ENCODE measurements around the gene PLXNA3.

PLXNA3 gene

DNA sequence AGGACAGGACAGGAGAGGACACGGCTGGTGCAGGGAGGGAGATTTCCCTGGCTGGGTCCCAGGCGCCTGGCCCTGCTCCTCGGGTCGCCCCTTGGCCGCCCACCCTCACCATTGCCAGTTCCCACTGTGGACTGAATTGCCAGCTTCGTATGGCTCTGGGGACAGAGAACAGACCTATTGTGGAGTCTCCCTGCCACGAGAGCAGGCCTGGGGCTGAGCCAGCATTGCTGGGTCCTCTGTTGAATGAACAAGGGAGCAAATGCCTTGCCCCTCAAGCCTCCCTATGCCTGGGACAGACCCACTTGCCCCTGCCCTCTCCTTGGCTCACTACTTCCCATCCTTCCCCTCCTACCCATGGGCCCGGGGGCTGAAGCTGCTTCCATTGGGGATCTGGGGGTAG is 4.3 kb downstream of the PLXNA3 start:
- no peak for DNase-seq

DNA sequence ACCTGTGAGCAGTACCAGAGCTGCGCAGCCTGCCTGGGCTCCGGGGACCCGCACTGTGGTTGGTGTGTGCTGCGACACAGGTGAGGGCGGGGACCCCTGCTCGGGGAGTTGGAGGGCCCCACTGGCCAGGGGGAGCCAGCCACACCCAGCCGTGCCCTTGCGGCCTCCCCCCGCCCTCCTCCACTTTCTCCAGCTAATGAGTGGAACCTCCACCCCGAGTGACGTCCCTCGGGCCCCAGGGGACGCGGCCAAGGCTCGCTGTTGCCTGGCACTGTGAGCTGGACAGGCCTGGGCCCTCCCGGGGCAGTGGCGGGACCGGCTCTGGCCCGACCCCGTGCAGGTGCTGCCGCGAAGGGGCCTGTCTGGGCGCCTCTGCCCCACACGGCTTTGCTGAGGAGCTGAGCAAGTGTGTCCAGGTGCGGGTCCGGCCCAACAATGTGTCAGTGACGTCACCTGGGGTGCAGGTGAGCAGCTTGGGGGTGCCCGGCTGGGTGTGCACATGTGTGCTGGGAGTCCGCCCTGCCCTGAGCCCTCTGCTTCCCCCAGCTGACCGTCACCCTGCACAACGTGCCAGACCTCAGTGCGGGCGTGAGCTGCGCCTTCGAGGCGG is 5.6 kb downstream of the PLXNA3 start:
- no peak for DNase-seq

DNA sequence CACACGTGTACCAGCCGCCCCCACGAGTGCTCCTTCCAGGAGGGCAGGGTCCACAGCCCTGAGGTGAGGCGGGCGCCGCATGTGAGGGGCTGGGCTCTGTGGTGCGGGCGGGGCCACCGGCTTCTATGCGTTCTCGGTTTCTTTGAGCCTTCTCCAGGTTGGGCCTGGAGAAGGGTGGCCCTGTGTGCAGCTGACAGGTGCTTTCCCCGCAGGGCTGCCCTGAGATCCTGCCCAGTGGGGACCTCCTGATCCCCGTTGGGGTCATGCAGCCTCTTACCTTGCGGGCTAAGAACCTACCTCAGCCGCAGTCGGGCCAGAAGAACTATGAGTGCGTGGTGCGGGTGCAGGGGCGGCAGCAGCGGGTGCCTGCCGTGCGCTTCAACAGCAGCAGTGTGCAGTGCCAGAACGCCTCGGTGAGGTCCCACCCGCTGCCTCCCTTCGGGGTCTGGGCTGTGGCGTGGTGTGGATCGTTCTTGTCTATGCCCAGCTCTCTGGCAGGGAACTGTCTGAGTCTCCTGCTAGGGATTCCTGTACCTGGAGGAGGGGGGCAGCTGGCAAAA is 6.8 kb downstream of the PLXNA3 start:
- no peak for DNase-seq

DNA sequence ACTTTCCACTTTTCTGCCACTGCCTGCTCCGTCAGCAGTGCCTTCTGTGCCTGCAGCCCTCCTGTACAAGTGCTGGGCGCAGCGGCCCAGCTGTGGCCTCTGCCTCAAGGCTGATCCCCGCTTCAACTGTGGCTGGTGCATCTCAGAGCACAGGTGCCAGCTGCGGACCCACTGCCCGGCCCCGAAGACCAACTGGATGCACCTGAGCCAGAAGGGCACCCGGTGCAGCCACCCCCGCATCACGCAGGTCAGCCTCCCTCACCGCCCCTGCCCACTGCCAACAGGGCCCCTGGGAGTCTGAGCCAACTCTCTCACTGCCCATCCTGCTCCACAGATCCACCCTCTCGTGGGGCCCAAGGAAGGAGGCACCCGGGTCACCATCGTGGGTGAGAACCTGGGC is 7.5 kb downstream of the PLXNA3 start:
- DNase-seq: no peak

DNA sequence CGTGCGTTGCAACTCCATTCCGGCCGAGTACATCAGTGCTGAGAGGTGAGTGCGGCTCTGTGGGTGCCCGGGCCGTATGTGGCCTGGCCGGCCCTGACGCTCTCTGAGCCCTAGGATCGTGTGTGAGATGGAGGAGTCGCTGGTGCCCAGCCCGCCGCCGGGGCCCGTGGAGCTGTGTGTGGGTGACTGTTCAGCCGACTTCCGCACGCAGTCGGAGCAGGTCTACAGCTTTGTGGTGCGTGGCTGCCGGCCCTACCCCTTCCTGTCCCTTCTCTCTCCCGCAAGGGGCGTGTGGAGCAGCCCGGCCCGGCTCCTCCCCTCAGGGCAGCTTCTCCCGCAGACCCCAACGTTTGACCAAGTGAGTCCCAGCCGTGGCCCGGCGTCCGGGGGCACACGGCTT is 8.0 kb downstream of the PLXNA3 start:
- no peak for DNase-seq

DNA sequence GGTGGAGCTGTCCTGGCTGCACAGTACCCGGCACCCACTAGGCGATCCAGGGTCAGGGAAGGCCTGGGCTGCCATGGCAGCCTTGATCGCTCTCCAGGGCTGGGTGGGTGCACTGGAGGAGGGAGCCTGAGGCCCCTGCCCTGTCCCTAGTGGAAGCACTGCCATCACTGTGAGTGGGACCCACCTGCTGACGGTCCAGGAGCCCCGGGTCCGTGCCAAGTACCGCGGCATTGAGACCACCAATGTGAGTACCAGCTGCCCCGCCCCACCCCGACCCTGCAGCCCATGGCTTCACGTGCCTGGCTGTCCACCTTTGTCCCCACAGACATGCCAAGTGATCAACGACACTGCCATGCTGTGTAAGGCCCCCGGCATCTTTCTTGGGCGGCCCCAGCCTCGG is 8.8 kb downstream of the PLXNA3 start:
- no peak for DNase-seq

DNA sequence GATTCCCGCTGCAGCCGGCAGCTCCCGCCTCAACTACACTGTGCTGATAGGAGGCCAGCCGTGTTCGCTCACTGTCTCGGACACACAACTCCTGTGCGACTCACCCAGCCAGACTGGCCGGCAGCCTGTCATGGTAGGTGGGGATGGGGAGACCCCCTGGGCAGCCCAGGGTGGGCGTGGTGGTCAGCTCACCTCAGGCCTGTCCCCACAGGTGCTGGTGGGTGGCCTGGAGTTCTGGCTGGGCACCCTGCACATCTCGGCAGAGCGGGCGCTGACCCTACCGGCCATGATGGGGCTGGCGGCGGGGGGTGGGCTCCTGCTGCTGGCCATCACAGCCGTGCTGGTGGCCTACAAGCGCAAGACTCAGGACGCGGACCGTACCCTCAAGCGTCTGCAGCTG is 9.5 kb downstream of the PLXNA3 start:
- DNase-seq: no peak

DNA sequence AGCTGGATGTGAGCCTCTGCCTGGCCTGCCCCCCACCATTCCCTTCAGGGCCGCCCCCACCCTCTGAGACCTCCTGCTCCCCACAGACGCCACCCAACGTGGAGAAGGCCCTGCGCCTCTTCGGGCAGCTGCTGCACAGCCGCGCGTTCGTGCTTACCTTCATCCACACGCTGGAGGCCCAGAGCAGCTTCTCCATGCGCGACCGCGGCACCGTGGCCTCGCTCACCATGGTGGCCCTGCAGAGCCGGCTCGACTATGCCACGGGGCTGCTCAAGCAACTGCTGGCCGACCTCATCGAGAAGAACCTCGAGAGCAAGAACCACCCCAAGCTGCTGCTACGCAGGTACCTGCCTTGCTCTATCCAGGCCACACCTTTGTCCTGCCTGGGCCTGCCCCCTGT is 10.1 kb downstream of the PLXNA3 start:
- no peak for DNase-seq

DNA sequence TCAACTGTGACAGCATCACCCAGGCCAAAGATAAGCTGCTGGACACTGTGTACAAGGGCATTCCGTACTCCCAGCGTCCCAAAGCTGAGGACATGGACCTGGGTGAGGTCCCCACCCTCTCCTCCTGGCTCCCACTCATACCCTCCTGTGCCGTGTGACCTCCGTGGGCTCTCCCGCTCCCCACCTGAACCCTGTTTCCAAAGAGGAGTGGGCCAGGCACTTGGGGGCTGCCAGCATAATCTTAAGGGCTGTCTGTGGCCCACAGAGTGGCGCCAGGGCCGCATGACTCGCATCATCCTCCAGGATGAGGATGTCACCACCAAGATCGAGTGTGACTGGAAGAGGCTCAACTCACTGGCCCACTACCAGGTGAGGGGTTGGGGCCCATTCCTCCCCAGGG is 11.0 kb downstream of the PLXNA3 start:
- no peak for DNase-seq

DNA sequence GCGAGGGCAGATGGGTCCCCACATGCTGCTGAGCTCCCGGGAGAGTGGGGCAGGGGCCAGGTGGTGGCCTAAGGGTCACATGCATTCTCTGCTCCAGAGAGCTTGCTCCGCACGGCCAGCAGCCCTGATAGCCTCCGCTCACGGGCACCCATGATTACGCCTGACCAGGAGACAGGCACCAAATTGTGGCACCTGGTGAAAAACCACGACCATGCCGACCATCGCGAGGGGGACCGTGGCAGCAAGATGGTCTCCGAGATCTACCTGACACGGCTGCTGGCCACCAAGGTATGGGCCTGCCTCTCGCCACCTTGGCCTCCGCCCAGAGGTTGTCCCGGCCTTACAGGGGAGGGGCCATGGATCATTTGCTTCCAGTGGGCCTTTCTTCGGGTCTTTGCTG is 11.8 kb downstream of the PLXNA3 start:
- DNase-seq: no peak

DNA sequence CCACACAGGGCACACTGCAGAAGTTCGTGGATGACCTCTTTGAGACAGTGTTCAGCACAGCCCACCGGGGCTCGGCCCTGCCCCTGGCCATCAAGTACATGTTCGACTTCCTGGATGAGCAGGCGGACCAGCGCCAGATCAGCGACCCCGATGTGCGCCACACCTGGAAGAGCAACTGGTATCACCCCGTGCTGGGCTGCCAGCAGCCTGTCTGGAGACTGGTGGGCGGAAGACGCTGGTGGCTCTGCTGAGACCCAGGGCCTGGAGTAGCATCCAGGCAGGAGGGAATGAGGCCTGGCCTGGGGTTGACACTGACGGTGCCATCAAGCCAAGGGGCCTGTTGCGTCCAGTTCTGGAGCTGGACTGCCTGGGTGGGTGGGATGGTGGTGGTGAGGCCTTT is 12.4 kb downstream of the PLXNA3 start:
- DNase-seq: no peak

DNA sequence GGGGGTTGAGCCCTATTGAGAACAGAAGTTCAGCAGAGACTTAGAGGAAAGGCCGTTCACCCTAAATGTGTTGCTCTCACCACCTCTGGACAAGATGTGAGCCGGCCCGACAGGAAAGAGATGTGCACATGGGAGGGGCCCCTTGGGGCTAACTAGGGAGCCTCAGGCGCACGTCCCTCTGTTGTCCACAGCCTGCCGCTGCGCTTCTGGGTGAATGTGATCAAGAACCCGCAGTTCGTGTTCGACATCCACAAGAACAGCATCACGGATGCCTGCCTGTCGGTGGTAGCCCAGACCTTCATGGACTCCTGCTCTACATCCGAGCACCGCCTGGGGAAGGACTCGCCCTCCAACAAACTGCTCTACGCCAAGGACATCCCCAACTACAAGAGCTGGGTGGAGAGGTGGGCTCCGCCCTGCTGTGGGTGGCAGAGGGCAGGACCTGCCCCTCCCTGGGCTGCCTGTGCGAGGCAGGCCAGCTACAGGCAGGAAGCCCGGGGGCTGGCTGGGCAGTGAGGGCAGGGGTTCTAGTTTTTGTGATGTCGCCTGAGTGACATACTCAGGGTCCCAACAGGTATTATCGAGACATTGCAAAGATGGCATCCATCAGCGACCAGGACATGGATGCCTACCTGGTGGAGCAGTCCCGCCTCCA is 13.0 kb downstream of the PLXNA3 start:
- DNase-seq: no peak

DNA sequence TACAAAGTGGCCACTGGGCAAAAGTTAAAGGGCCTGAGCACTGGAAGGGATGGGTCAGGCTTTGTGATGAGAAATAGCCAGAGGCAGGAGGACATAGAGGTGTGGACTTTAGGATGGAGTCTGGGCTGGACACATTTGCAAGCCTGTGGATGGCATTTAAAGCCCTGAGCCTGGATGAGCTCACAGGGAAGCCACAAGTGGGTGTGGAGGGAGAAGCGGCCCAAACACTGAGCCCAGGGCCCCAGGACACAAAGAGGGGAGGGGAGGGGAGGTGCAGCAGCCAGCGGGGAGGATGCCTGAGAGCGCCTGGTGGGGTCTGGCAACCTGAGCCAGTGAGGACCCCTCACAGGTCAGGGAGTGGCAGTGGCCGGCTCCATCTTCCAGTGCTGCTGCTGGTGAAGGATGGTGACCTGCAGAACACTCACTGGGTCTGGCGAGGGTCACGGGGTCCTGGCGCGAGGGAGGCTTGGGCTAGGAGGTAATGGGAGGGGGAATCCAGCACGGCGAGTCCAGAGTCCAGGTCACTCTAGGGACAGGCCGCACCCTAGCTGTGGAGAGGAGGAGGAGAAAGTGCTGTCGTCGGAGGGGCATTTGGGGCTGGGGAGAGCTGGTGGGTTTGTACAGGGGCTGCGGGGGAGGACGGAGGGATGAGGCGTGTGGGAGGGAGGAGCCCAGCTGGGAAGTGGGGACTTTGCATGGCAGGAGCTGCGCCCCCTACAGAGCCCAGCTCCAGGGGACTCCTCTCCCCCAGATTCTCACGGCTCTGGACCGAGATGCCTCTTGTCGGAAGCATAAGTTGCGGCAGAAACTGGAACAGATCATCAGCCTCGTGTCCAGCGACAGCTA is 14.0 kb downstream of the PLXNA3 start:
- no peak for DNase-seq

DNA sequence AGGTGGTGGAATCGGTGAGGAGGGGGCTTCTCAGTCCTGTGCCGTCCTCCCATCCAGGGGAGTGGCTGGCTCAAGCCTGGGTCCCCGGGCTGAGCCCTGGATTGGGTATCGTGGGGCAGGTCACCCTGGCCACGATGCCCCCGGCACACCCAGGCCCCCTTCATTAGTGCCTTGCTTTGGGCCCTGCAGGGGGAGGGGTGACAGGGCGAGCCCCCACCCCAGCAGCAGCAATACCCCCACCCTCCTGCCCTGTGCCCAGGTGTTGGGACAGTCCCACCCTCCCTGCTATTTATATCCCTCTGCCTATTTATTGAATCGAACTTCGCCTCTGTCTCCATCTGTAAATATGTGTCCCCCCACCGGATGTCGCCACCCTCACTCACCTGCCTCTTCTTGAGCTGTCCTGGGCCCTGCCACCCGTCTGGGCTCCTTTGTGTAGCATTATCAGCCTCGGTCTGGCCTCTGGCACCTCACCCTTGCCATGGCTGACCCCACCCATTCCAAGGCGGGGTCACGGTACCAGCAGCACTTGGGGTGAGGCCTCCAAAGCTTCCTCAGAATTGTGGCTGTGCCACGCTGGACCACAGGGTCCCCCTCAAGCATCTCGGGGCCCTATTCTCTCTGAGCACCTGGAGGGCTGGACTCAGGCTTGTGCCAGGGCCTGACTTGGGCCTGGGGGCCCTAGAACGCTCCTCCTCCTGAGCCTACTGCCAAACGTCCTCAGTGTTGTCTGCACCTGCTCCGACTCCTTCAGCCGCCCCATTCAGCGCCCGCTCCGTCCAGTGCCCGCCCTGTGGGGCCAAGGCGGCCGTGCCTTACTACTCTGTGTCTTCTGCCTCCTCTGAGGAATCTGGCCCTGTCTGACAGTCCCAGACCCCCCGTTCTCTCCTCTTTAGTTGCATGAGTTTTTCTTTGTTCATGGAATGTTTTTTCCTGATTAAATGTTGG is 14.9 kb downstream of the PLXNA3 start:
- no peak for DNase-seq

DNA sequence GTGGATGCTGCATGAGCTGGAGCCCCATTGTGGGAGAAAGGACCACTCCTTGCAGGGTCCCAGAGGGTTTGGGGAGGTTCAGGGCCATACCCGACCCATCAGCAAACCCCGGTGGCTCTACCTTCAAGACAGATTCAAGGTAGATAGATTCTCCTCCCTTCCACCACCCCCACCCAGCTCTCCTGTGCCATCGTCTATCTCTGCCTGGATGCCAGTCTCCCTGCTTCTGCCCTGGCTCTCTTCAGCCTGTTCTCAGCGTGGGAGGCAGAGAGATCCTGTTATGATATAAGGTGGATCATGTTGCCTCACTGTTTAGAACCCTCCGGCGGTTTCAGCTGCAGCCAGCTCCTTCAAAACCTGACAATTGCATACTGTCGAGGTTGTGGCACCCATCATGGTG is 15.6 kb downstream of the PLXNA3 start:
- DNase-seq: no peak

DNA sequence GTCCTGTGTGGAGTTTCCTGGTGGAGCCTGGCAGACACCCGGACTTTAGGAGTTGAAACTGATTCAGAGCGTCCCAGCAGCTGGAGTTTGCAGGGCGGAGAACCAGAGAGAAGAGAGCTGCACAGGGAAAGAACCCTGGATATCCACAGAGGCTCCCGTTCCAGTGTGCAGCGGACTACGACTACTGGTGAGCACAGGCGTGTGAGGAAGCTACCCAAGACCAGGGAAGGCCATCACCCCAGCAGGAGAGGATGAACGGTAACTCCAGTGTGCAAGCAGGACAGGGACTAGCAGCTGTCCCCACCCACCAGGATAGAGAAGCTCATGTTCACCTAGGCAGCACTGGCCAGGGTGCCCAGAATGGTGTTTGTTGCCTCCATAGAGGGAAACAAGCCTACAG is 18.7 kb downstream of the PLXNA3 start:
- no peak for DNase-seq

DNA sequence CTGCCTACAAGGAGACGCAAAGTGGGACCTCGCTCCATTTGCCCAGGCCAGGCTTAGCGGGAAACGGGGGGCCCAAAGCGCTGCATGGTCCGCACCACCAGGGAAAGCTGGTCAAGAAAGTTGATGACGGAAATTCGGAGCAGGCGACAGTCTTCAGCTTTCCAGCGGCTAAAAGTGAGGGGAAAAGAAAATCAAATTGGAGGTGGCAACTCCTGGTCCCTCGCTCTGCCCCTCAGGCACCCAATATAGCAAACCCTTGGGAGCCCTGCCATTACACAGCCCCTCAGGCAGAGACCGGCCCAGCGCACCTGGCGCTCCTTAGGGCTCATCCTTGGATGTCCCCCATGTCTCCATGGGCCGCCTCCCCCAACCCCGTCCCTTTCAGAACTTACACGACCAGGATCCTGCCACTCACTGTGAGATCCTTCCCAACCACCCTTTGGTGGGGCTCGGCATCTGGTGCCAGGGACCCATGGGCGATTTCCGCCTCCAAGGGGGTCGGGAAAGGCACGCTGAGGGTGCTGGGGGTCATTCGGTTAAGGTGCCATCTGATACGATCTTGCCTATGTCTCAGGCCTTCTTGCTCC is 19.9 kb downstream of the PLXNA3 start:
- no peak for DNase-seq

DNA sequence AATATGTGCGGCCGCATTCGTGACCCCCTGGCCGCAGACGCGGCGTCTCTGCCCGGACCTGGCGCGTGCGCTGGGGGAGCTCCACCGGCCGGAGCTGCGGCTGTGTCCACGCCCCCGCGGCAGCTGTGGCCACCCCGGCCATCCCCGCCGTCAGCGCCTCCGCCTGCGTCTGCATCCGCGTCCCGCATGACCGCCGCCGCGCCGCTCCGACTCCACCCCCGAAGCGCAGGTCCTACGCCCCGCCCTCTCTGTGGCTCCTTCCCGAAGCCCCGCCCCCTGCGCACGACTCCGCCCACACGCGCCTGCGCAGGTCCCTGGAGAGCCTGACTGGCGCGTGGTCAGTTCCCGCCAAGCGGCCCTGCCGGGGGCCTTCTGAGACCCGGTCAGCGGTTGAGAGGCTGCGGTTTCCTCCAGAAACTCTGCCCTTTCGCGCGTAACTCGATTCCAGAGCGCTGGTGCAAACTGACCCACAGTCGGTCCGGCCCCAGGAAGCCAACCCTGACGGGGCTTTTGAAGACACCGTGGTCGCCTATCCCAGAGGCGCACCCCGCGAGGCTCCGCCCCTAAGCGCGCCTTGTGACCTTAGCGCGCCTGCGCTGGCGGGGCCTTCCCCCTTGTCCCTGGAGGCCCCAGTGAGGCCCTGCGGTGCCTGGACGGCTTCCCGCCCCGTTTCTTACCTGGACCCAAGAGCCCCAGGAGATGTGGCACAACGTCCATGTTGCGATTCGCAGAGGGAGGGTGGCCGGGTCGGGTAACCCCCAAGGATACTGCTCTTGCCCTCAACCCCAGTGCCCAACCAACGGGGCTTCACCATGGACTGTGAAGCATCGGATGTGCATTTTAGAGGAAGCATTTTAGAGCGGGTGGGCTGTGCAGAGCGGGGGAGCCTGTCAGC is 20.9 kb downstream of the PLXNA3 start, which contains the start of gene LAGE3:
Gene LAGE3 (minus strand): TSS at position 554 of the 895 bp plus-strand sequence. CDS start 366 bp downstream, at position 188.
- DNase-seq: peak; percentile 92 to 94

DNA sequence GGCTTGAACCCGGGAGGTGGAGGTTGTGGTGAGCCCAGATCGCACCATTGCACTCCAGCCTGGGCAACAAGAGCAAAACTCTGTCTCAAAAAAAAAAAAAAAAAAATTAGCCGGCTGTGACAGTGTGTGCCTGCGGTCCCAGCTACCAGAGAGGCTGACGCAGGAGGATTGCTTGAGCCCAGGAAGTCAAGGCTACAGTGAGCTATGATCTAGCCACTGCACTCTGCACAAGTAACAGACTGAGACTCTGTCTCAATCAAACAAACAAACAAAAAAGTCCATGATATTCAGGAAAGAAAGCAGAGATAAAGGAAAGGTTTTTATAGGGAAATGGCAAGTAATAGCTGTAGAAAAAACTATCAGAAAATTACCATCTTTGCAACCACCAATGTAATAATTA is 23.1 kb downstream of the PLXNA3 start:
- no peak for DNase-seq

DNA sequence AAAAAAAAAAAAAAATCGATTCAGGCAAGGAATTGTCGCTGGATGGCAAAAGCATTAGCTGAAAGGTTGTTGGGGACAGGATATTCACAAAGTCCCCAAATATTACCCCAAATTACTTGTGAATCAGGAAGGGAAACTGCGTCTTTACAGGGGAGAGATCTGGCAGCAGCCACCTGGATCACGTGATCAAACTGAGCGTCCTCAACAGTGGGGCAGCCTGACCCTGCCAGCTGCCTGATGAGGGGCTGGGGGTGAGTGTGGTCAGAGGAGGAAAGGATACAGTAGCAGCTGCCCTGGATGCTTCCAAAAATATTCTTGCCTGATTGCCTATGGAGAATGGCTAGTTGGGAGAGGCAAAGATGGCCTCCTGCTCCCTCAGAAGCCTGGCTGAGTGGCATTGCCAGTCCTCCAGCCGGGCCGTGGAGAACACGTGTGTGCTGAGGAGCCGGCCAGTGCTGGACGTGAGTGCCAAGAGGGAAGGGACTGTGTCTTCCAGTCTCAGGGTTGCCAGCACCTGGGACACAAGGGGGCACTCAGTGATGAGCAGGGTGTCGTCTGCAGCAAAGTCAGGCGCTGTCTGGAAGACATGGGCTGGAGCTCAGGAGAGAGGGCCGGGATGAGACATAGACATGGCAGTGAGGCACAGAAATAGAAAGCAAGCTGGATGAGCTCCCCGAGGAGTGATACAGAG is 24.0 kb downstream of the PLXNA3 start:
- DNase-seq: no peak
